H1 (cell line): ENCODE data around the gene ARHGAP42. TPM values are rescaled to one million over a fixed set of nuclear protein-coding genes. Genes with fewer than 3 reads are reported as not detected.

Experiments
- CTCF ChIA-PET: fragments of 300-600 bp; sonication (Branson Sonifier 250); formaldehyde crosslinking; loops from one replicate; lab custom pipeline; 2021; ENCODE audit not compliant: partially characterized antibody; lab: Charles Lee
- POLR2A ChIA-PET: fragments of 300-600 bp; sonication (Branson Sonifier 250); formaldehyde crosslinking; loops from one replicate; lab custom pipeline; 2021; ENCODE audit warnings: inconsistent platforms; ENCODE audit not compliant: partially characterized antibody; lab: Charles Lee
- DNase-seq, 2 experiments: peaks; one replicate each; pipeline versions ENCODE4 v3.0.0 to v3.0.0-alpha.2; 2010 to 2022; ENCODE audit warnings: low spot score in 2 of 2, low read depth in 1 of 2, mixed read lengths in 1 of 2
- FAIRE-seq: peaks from 2 replicates; lab custom pipeline; 2011; peaks lifted over from hg19 to GRCh38; lab: Jason Lieb, UNC
- H2AFZ ChIP-seq: 2 replicates; pipeline ENCODE4 v1.8.1; 2012; ENCODE audit warnings: low read length, inconsistent platforms
- H2AK5ac ChIP-seq: 2 replicates; pipeline ENCODE4 v1.6.1; 2013; ENCODE audit warnings: low read depth, low read length
- H2BK120ac ChIP-seq: replicated peaks from 2 replicates; pipeline ENCODE3; 2013; ENCODE audit warnings: low read depth, low read length, inconsistent platforms
- H2BK12ac ChIP-seq: 2 replicates; pipeline ENCODE4 v1.6.1; 2013; ENCODE audit warnings: low read depth, low read length
- H2BK15ac ChIP-seq: 2 replicates; pipeline ENCODE4 v1.6.1; 2013; ENCODE audit warnings: low read length
- H2BK20ac ChIP-seq: 2 replicates; pipeline ENCODE4 v1.6.1; 2013; ENCODE audit warnings: low read length
- H2BK5ac ChIP-seq: 2 replicates; pipeline ENCODE4 v1.6.1; 2013; ENCODE audit warnings: low read depth, low read length
- H3K14ac ChIP-seq: 2 replicates; pipeline ENCODE4 v1.6.1; 2013; ENCODE audit warnings: inconsistent platforms; ENCODE audit not compliant: insufficient read length
- H3K18ac ChIP-seq: 2 replicates; pipeline ENCODE4 v1.6.1; 2013; ENCODE audit warnings: low read length; ENCODE audit errors: extremely low read depth
- H3K23ac ChIP-seq: 2 replicates; pipeline ENCODE4 v1.6.1; 2013; ENCODE audit warnings: inconsistent platforms; ENCODE audit not compliant: insufficient read length
- H3K23me2 ChIP-seq: 2 replicates; pipeline ENCODE4 v1.6.1; 2013; ENCODE audit warnings: low read depth, low read length
- H3K27ac ChIP-seq: 2 replicates; pipeline ENCODE4 v1.6.1; 2011; ENCODE audit warnings: low read depth, low read length, inconsistent platforms
- H3K27me3 ChIP-seq, 4 experiments: replicated peaks in 1 of 4; 1 replicate in 1 of 4; 2 replicates in 3 of 4; pipeline versions ENCODE4 v1.6.1 to v1.8.1; 2011 to 2013; ENCODE audit warnings: low read length in 3 of 4, mild to moderate bottlenecking in 3 of 4, inconsistent platforms in 2 of 4, mixed read lengths in 2 of 4, moderate library complexity in 1 of 4; ENCODE audit not compliant: control insufficient read depth in 3 of 4, insufficient read depth in 3 of 4; ENCODE audit errors: extremely low read depth in 1 of 4
- H3K36me3 ChIP-seq, 4 experiments: 2 replicates each; pipeline versions ENCODE4 v1.6.1 to v1.8.1; 2011 to 2013; ENCODE audit warnings: mild to moderate bottlenecking in 4 of 4, low read length in 3 of 4, moderate library complexity in 2 of 4, control low read depth in 1 of 4, inconsistent platforms in 1 of 4; ENCODE audit not compliant: insufficient read depth in 4 of 4, control insufficient read depth in 2 of 4
- H3K4ac ChIP-seq: replicated peaks from 2 replicates; pipeline ENCODE3; 2013; ENCODE audit warnings: low read length, low read depth, mixed read lengths, inconsistent platforms; ENCODE audit not compliant: insufficient read length
- H3K4me1 ChIP-seq, 4 experiments: replicated peaks in 1 of 4; 1 replicate in 1 of 4; 2 replicates in 3 of 4; pipeline versions ENCODE4 v1.6.1 to v1.8.1; 2011 to 2013; ENCODE audit warnings: low read length in 3 of 4, inconsistent platforms in 2 of 4, mixed read lengths in 1 of 4; ENCODE audit not compliant: insufficient read depth in 4 of 4, control insufficient read depth in 3 of 4
- H3K4me2 ChIP-seq, 2 experiments: 2 replicates each; pipeline versions ENCODE4 v1.6.1 to v1.8.1; 2011 to 2013; ENCODE audit warnings: low read depth in 2 of 2, low read length in 2 of 2, control low read depth in 1 of 2, inconsistent platforms in 1 of 2, mild to moderate bottlenecking in 1 of 2; ENCODE audit not compliant: insufficient read depth in 1 of 2
- H3K4me3 ChIP-seq, 4 experiments: fragments of 200-600, 300-600 bp in 1 of 4; sonication (generic), shearing (Covaris generic), sonication (Bioruptor Twin) in 1 of 4; 2 replicates each; pipeline versions ENCODE4 v1.5.1 to v1.8.1; 2011 to 2016; ENCODE audit warnings: low read length in 4 of 4, low read depth in 3 of 4, control low read depth in 2 of 4, inconsistent platforms in 2 of 4, mild to moderate bottlenecking in 2 of 4, mixed read lengths in 1 of 4, moderate library complexity in 1 of 4; ENCODE audit not compliant: insufficient read depth in 2 of 4; ENCODE audit errors: extremely low read depth in 1 of 4
- H3K56ac ChIP-seq: replicated peaks from 2 replicates; pipeline ENCODE3; 2013; ENCODE audit warnings: low read depth, mild to moderate bottlenecking, mixed read lengths, low read length, inconsistent platforms; ENCODE audit not compliant: insufficient read length
- H3K79me1 ChIP-seq: 2 replicates; pipeline ENCODE4 v1.6.1; 2013; ENCODE audit warnings: low read depth, low read length, control low read depth
- H3K79me2 ChIP-seq, 2 experiments: 2 replicates each; pipeline versions ENCODE4 v1.6.1 to v1.8.1; 2012 to 2013; ENCODE audit warnings: low read length in 2 of 2, mild to moderate bottlenecking in 2 of 2, inconsistent platforms in 1 of 2; ENCODE audit not compliant: insufficient read depth in 2 of 2, control insufficient read depth in 1 of 2
- H3K9ac ChIP-seq, 4 experiments: replicated peaks in 1 of 4; 1 replicate in 1 of 4; 2 replicates in 3 of 4; pipeline versions ENCODE4 v1.6.1 to v1.8.1; 2011 to 2013; ENCODE audit warnings: low read depth in 3 of 4, low read length in 3 of 4, control low read depth in 2 of 4, mild to moderate bottlenecking in 2 of 4, moderate library complexity in 2 of 4, inconsistent platforms in 1 of 4; ENCODE audit errors: extremely low read depth in 1 of 4
- H3K9me3 ChIP-seq, 2 experiments: 2 replicates each; pipeline versions ENCODE4 v1.6.1 to v1.8.1; 2012 to 2013; ENCODE audit warnings: mild to moderate bottlenecking in 2 of 2, moderate library complexity in 2 of 2, control low read depth in 1 of 2, inconsistent platforms in 1 of 2, low read depth in 1 of 2, low read length in 1 of 2, mixed read lengths in 1 of 2; ENCODE audit not compliant: insufficient read depth in 2 of 2
- H4K20me1 ChIP-seq, 2 experiments: replicated peaks in 1 of 2; 2 replicates each; pipeline versions ENCODE3 to v1.8.1; 2011 to 2013; ENCODE audit warnings: inconsistent platforms in 2 of 2, low read length in 2 of 2, mild to moderate bottlenecking in 1 of 2; ENCODE audit not compliant: insufficient read depth in 2 of 2, control insufficient read depth in 1 of 2
- H4K5ac ChIP-seq: 2 replicates; pipeline ENCODE4 v1.6.1; 2013; ENCODE audit warnings: low read length, low read depth, mixed read lengths, inconsistent platforms; ENCODE audit not compliant: insufficient read length
- H4K8ac ChIP-seq: 2 replicates; pipeline ENCODE4 v1.8.0; 2013; ENCODE audit warnings: mild to moderate bottlenecking, moderate library complexity, low read length, inconsistent platforms; ENCODE audit not compliant: insufficient read depth; ENCODE audit errors: extremely low read depth
- H4K91ac ChIP-seq: replicated peaks from 2 replicates; pipeline ENCODE3; 2013; ENCODE audit warnings: low read length, mixed read lengths, inconsistent platforms; ENCODE audit not compliant: insufficient read length
- BACH1 ChIP-seq: IDR thresholded peaks from 2 replicates; pipeline ENCODE4 v1.6.1; 2012; ENCODE audit warnings: low read length, improper control_type of control experiment
- BRCA1 ChIP-seq: IDR thresholded peaks from 2 replicates; pipeline ENCODE4 v1.6.1; 2012; ENCODE audit warnings: low read depth, low read length, improper control_type of control experiment
- CHD1 ChIP-seq: IDR thresholded peaks from 2 replicates; pipeline ENCODE4 v1.6.1; 2012; ENCODE audit warnings: low read depth, low read length, improper control_type of control experiment
- CREB1 ChIP-seq: IDR thresholded peaks from 2 replicates; pipeline ENCODE4 v1.6.1; 2012; ENCODE audit warnings: inconsistent platforms
- EZH2 ChIP-seq: fragments of 200-600 bp; sonication (generic); IDR thresholded peaks from 2 replicates; pipeline ENCODE4 v1.7.1; 2012; ENCODE audit warnings: low read depth, mild to moderate bottlenecking, moderate library complexity, low read length, inconsistent platforms; ENCODE audit not compliant: severe bottlenecking
- HDAC6 ChIP-seq: IDR thresholded peaks from one replicate; pipeline ENCODE4 v1.7.1; 2012; ENCODE audit warnings: low read depth, mild to moderate bottlenecking, inconsistent platforms, low read length, moderate library complexity
- JUND ChIP-seq: IDR thresholded peaks from 2 replicates; pipeline ENCODE4 v1.6.1; 2011; ENCODE audit warnings: mild to moderate bottlenecking, improper control_type of control experiment, low read length
- KDM4A ChIP-seq: IDR thresholded peaks from one replicate; pipeline ENCODE4 v1.7.1; 2012; ENCODE audit warnings: low read depth, mild to moderate bottlenecking, moderate library complexity, low read length, inconsistent platforms; ENCODE audit not compliant: severe bottlenecking
- POU5F1 ChIP-seq: IDR thresholded peaks from 2 replicates; pipeline ENCODE4 v1.6.1; 2011; ENCODE audit warnings: low read depth, mild to moderate bottlenecking, low read length, moderate library complexity
- RBBP5 ChIP-seq: IDR thresholded peaks from 2 replicates; pipeline ENCODE4 v1.7.1; 2012; ENCODE audit warnings: low read depth, mild to moderate bottlenecking, inconsistent platforms, low read length, moderate library complexity, borderline replicate concordance
- RFX5 ChIP-seq: IDR thresholded peaks from 2 replicates; pipeline ENCODE4 v1.6.1; 2011; ENCODE audit warnings: low read depth, low read length, improper control_type of control experiment, borderline replicate concordance
- SIRT6 ChIP-seq: IDR thresholded peaks from one replicate; pipeline ENCODE4 v1.7.1; 2012; ENCODE audit warnings: low read length, inconsistent platforms
- SUZ12 ChIP-seq: fragments of 200-600 bp; sonication (generic); IDR thresholded peaks from 2 replicates; pipeline ENCODE4 v1.6.1; 2012; ENCODE audit warnings: mild to moderate bottlenecking, inconsistent platforms, low read length, moderate library complexity, mixed read lengths
- YY1 ChIP-seq: IDR thresholded peaks from 2 replicates; pipeline ENCODE4 v1.6.1; 2011; ENCODE audit warnings: low read depth, mild to moderate bottlenecking, low read length
- WGBS, 2 experiments: shearing (Covaris generic) in 1 of 2; methylation state at CpG; one replicate each; pipeline versions ENCODE4 v1.1.6 to v1.1.7; 2013 to 2015; ENCODE audit warnings: low lambda C conversion rate in 2 of 2, mixed read lengths in 2 of 2, inconsistent platforms in 1 of 2, low coverage in 1 of 2, missing lambda C conversion rate in 1 of 2; ENCODE audit not compliant: insufficient replicate concordance in 2 of 2, insufficient coverage in 1 of 2, insufficient read length in 1 of 2; ENCODE audit errors: extremely low coverage in 1 of 2, missing lambda C conversion rate in 1 of 2; 5-methylcytosine and 5-hydroxymethylcytosine counted together
- polyA plus RNA-seq, 7 experiments: library from polyadenylated mRNA; depleted of rRNA in 3 of 7; stranded (reverse) in 5 of 7; unstranded in 2 of 7; fragments of >200 nt in 5 of 7; fragments of 200-250 nt in 2 of 7; gene quantifications; 1 replicate in 5 of 7; 2 replicates in 1 of 7; 4 replicates in 1 of 7; pipeline versions ENCODE4 v1.2.1 to v1.2.3, GENCODE V29; 2011 to 2013; ENCODE audit warnings: missing spikeins in 2 of 7, mixed read lengths in 2 of 7
- total RNA-seq: library from RNA; stranded (reverse); fragmentation: NEBNext Ultra II Directional; extraction: Animal tissue kit (Norgen Biotek cat#: 25700); gene quantifications from 2 replicates; pipeline ENCODE4 v1.2.1, GENCODE V29; 2021
- TF ChIP-seq, protein P1 (sequence below): IDR thresholded peaks from 2 replicates; pipeline ENCODE4 v1.6.1; 2012; ENCODE audit warnings: inconsistent platforms

Gene ARHGAP42
- total and polyA plus RNA-seq, 2 of the 8 experiments (the other 6 are each of a cell fraction or from before 2014, with no cell fraction given) = 22.2 to 33.5 TPM

DNA sequence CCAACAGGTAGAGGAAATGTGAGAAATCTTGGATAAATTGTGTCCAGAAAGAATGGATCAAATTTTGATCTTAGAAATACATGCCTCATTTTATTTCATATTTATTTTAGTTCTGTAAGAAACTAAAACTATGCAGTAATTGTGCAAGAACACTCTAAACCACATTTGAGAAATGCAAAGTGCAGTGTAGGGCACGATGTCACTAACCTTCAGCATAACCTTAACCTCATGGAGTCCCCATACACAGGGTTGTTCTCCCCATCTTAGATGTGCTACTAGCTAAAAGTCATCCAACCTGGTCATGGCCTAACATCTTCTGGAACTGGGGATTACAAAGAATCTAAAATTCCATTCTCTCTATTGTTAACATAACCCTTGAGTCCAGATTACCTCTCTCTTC is 48.4 kb upstream of the ARHGAP42 start:
- DNase-seq (no peak), FAIRE-seq (no peak)
- Histone ChIP-seq H3K23me2 (no peaks in the 10 kb centered on the region), H2BK15ac (no peak overlapping the region), H3K23ac (no peak overlapping the region), H3K4ac (no peak overlapping the region), H2BK120ac (no peak overlapping the region), H2BK20ac (no peak overlapping the region), H3K4me2 (no peak overlapping the region), H4K20me1 (no peaks in the 10 kb centered on the region), H2AFZ (peak overlapping the region; percentile 81; the same call in 1 of the 2 replicates), H3K27ac (no peak overlapping the region), H3K79me1 (no peaks in the 10 kb centered on the region), H4K91ac (no peak overlapping the region), H4K5ac (no peak overlapping the region), H2AK5ac (no peak overlapping the region), H3K18ac (no peak overlapping the region), H3K4me3 (no peak overlapping the region), H3K27me3 (no peaks in the 10 kb centered on the region; a peak in 1 of 7 replicates), H3K9ac (no peak overlapping the region), H3K36me3 (no peaks in the 10 kb centered on the region), H3K4me1 (peaks cover 0 to 3% (median 0%) of the 10 kb centered on the region in 4 experiments; a peak in 1 of 7 replicates), H4K8ac (no peak overlapping the region), H3K9me3 (no peaks in the 10 kb centered on the region), H3K79me2 (no peaks in the 10 kb centered on the region), H3K56ac (no peak overlapping the region), H3K14ac (no peak overlapping the region), H2BK12ac (no peak overlapping the region), H2BK5ac (no peak overlapping the region)
- CTCF ChIA-PET = interaction anchor here (1.6 to 1.7 kb wide), 2 partner anchors 9 to 38 kb away, joined by 3 to 4 read pairs; no protein-coding TSS in a partner anchor
- 90% methylated on average over 1 of the region's 1 CpG; no CpG with 5 or more reads in 1 of the 2 experiments for WGBS, 2 experiments
- POLR2A ChIA-PET = no interaction called here
- no peak for TF ChIP-seq POU5F1
- no peak for TF ChIP-seq BRCA1
- TF ChIP-seq JUND = no peak
- no peak for TF ChIP-seq YY1
- TF ChIP-seq RBBP5 = no peak
- no peak for TF ChIP-seq CREB1
- TF ChIP-seq, protein P1, sequence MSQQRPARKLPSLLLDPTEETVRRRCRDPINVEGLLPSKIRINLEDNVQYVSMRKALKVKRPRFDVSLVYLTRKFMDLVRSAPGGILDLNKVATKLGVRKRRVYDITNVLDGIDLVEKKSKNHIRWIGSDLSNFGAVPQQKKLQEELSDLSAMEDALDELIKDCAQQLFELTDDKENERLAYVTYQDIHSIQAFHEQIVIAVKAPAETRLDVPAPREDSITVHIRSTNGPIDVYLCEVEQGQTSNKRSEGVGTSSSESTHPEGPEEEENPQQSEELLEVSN = no peak
- TF ChIP-seq HDAC6 = no peak
- TF ChIP-seq SUZ12 = no peak
- TF ChIP-seq RFX5 = no peak
- no peak for TF ChIP-seq BACH1
- no peak for TF ChIP-seq EZH2
- TF ChIP-seq SIRT6 = no peak
- TF ChIP-seq KDM4A = no peak
- TF ChIP-seq CHD1 = no peak
